IPS-15b (cell line): Measurements from ENCODE around the gene TWSG1.
"Not testable (repeated sequence)": the region's sequence is repeated elsewhere in the genome, so short reads cannot be mapped to it uniquely, and the experiment has no call there.

Experiments
- H3K27me3 ChIP-seq: one replicate; pipeline ENCODE4 v1.6.1; 2013; ENCODE audit warnings: low read length; ENCODE audit not compliant: control insufficient read depth, insufficient read depth
- H3K36me3 ChIP-seq: one replicate; pipeline ENCODE4 v1.6.1; 2013; ENCODE audit warnings: low read length; ENCODE audit not compliant: control insufficient read depth, insufficient read depth
- H3K4me1 ChIP-seq: one replicate; pipeline ENCODE4 v1.6.1; 2013; ENCODE audit warnings: mild to moderate bottlenecking, low read length; ENCODE audit not compliant: control insufficient read depth, insufficient read depth
- H3K4me3 ChIP-seq: one replicate; pipeline ENCODE4 v1.5.1; 2013; ENCODE audit warnings: low read depth, low read length
- H3K9ac ChIP-seq: one replicate; pipeline ENCODE4 v1.6.1; 2013; ENCODE audit warnings: low read depth, mild to moderate bottlenecking, low read length
- H3K9me3 ChIP-seq: one replicate; pipeline ENCODE4 v1.6.1; 2013; ENCODE audit warnings: mild to moderate bottlenecking, low read length; ENCODE audit not compliant: control insufficient read depth, insufficient read depth

TWSG1 gene

GRCh38 chr18:9447334-9447733 lies 112.8 kb downstream of the TWSG1 start:
- H3K9me3 ChIP-seq = peaks cover 5% of the 10 kb centered on the region
- H3K27me3 ChIP-seq = no peaks in the 10 kb centered on the region
- no peak overlapping the region for H3K4me3 ChIP-seq
- H3K9ac ChIP-seq = no peak overlapping the region
- no peaks in the 10 kb centered on the region for H3K36me3 ChIP-seq
- H3K4me1 ChIP-seq = no peaks in the 10 kb centered on the region

GRCh38 chr18:9449600-9450414 lies 115.2 kb downstream of the TWSG1 start:
- no peak overlapping the region for H3K4me3 ChIP-seq
- no peak overlapping the region for H3K9ac ChIP-seq
- H3K36me3 ChIP-seq = no peaks in the 10 kb centered on the region
- H3K27me3 ChIP-seq = no peaks in the 10 kb centered on the region
- peaks cover 5% of the 10 kb centered on the region for H3K9me3 ChIP-seq
- no peaks in the 10 kb centered on the region for H3K4me1 ChIP-seq

GRCh38 chr18:9450920-9451319 lies 116.3 kb downstream of the TWSG1 start:
- not testable (repeated sequence) for H3K4me1 ChIP-seq, H3K9ac ChIP-seq, H3K36me3 ChIP-seq, H3K27me3 ChIP-seq, H3K9me3 ChIP-seq, H3K4me3 ChIP-seq
